Measurements from ENCODE around the gene DACH2.

Gene DACH2

DNA sequence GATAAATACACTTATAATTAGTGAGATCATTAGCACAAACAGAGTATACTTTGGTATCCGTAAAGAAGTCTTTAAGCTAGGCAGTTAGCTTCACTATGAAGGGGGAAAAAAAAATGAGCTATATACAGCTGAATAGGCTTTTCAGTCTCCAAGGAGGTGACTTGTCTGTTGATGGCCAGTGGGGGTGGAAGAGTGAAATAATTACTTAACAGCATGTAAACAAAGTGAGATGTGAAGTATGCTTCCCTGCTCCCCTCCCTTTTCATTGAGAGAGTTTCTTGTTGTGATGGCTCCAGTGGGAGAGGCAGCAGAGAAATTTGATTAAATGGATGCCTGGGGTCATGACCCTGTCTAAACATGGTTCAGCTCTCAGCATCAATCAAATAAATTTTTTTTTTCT is 180.9 kb downstream of the DACH2 start:
- Histone ChIP-seq H3K9me3 (ENCODE audit: control insufficient read depth, low read length) (no peaks in the 10 kb centered on the region), H3K4me3 (ENCODE audit: low read length) (no peak overlapping the region), H3K4me1 (ENCODE audit: control insufficient read depth, insufficient read depth, low read length) (no peaks in the 10 kb centered on the region), H3K27me3 (ENCODE audit: control insufficient read depth, insufficient read depth, low read length) (no peaks in the 10 kb centered on the region), H3K9ac (ENCODE audit: low read length) (no peak overlapping the region), H3K36me3 (ENCODE audit: control insufficient read depth, insufficient read depth, low read length) (no peaks in the 10 kb centered on the region)

DNA sequence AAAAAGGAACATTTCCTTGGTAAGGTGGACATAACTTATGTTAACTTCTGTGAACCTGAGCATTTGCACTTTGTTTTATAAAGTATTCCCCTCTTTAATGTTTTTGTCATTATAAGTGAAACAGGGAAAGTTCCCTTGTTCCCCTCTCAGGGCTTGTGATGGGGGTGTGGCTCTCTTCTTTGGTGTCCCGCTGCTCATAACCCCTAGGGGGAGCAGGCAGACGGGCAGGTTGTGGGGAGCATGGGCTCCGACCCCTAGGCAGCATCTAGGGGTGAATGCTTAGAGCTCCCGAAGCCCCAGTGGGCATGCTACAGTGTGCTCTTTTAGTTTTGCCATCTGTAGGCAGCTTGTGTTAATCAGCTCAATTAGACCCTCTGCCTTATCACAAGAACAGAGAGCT is 200.4 kb downstream of the DACH2 start:
- Histone ChIP-seq H3K9ac (ENCODE audit: low read length) (no peak overlapping the region), H3K36me3 (ENCODE audit: control insufficient read depth, insufficient read depth, low read length) (no peaks in the 10 kb centered on the region), H3K4me3 (ENCODE audit: low read length) (no peak overlapping the region), H3K9me3 (ENCODE audit: control insufficient read depth, low read length) (no peaks in the 10 kb centered on the region), H3K4me1 (ENCODE audit: control insufficient read depth, insufficient read depth, low read length) (no peaks in the 10 kb centered on the region), H3K27me3 (ENCODE audit: control insufficient read depth, insufficient read depth, low read length) (no peaks in the 10 kb centered on the region)

DNA sequence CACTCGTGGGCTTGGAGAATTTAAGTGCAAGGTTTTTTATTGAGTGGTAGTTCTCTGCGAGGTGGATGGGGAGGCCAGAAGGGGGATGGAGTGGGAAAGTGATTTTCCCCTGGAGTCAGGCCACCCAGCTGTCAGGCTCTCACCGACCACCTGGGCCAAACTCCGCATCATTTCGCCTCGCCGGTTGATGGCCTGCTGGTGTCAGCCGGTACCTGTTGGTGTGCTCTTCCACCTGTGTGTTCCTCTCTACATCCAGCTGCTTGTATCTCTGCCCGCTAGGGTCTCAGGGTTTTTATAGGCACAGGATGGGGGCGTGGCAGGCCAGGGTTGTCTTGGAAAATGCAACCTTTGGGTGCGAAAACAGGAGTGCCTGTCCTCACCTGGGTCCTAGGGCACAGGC is 200.9 kb downstream of the DACH2 start:
- no peak overlapping the region for H3K9ac ChIP-seq (ENCODE audit: low read length)
- no peaks in the 10 kb centered on the region for H3K27me3 ChIP-seq (ENCODE audit: control insufficient read depth, insufficient read depth, low read length)
- no peak overlapping the region for H3K4me3 ChIP-seq (ENCODE audit: low read length)
- no peaks in the 10 kb centered on the region for H3K4me1 ChIP-seq (ENCODE audit: control insufficient read depth, insufficient read depth, low read length)
- H3K9me3 ChIP-seq (ENCODE audit: control insufficient read depth, low read length), result no peaks in the 10 kb centered on the region
- H3K36me3 ChIP-seq (ENCODE audit: control insufficient read depth, insufficient read depth, low read length), result no peaks in the 10 kb centered on the region

- Histone ChIP-seq H3K4me3 (ENCODE audit: low read length) (no peak overlapping the region), H3K4me1 (ENCODE audit: control insufficient read depth, insufficient read depth, low read length) (no peaks in the 10 kb centered on the region), H3K36me3 (ENCODE audit: control insufficient read depth, insufficient read depth, low read length) (no peaks in the 10 kb centered on the region), H3K9ac (ENCODE audit: low read length) (no peak overlapping the region), H3K9me3 (ENCODE audit: control insufficient read depth, low read length) (no peaks in the 10 kb centered on the region), H3K27me3 (ENCODE audit: control insufficient read depth, insufficient read depth, low read length) (no peaks in the 10 kb centered on the region)
These were observed 221.8 kb downstream of the DACH2 start for GRCh38 chrX:86369847-86370630.

DNA sequence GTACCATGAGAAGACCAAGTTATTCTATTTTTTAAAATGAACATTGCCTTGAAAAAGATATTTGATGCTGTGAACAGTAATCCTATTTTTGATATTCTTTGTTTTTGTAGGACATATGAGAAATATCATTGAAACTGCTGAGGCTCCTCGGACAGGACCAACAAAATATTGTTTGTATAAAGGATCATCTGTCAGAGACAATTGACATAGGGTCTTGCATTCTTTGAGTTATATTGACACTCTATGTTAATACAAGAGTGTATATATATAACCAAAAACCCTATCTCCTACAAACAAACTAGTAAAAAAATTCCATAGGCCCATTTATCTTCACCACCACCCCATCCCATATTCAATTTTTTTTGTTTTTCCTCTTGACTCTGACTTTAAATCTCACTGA is 222.7 kb downstream of the DACH2 start:
- Histone ChIP-seq H3K4me3 (ENCODE audit: low read length) (no peak overlapping the region), H3K4me1 (ENCODE audit: control insufficient read depth, insufficient read depth, low read length) (no peaks in the 10 kb centered on the region), H3K27me3 (ENCODE audit: control insufficient read depth, insufficient read depth, low read length) (no peaks in the 10 kb centered on the region), H3K9ac (ENCODE audit: low read length) (no peak overlapping the region), H3K36me3 (ENCODE audit: control insufficient read depth, insufficient read depth, low read length) (no peaks in the 10 kb centered on the region), H3K9me3 (ENCODE audit: control insufficient read depth, low read length) (no peaks in the 10 kb centered on the region)

GRCh38 chrX:86379209-86379608 is 231.0 kb downstream of the DACH2 start:
- Histone ChIP-seq H3K9me3 (ENCODE audit: control insufficient read depth, low read length) (no peaks in the 10 kb centered on the region), H3K4me1 (ENCODE audit: control insufficient read depth, insufficient read depth, low read length) (no peaks in the 10 kb centered on the region), H3K36me3 (ENCODE audit: control insufficient read depth, insufficient read depth, low read length) (no peaks in the 10 kb centered on the region), H3K9ac (ENCODE audit: low read length) (no peak overlapping the region), H3K27me3 (ENCODE audit: control insufficient read depth, insufficient read depth, low read length) (no peaks in the 10 kb centered on the region), H3K4me3 (ENCODE audit: low read length) (no peak overlapping the region)

DNA sequence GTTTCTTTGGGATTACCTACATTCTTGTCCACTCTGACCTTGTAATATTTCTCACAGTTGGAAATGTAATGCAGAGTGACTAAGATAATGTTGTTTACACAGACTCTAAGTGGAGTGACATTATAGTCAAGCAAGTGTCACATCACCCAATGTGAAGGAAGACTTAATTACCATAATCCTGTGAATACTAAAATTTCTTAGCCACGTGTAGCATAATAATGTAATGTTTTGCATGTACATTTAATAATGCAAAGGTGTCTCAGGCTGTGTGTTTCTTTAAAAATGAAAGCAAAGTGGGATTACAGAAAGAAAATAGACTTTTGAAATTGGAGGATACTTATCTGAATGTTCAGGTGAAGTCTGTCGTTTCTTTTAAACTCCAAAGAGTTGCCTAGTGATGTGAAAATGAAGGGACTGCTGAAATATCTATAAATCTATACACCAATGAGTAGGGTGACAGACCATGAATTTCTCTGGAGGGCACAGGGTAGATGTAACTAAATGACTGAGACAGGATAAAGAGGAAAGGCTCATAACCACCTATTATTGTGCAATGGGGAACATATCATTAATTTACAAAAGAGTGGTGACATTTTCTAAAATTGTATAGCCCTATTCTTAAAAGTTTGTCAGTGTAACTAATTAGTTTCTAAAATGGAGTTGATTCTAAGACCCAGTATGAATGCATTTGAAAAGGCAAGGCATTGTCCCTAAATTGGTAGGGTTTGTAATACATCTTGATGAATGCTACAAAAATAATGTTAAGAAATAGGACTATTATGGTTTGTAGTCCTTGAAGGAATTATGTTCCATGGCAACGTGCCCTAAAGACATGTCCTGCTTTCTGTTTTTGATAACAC is 235.7 kb downstream of the DACH2 start:
- Histone ChIP-seq H3K9ac (ENCODE audit: low read length) (no peak overlapping the region), H3K36me3 (ENCODE audit: control insufficient read depth, insufficient read depth, low read length) (no peaks in the 10 kb centered on the region), H3K4me3 (ENCODE audit: low read length) (no peak overlapping the region), H3K9me3 (ENCODE audit: control insufficient read depth, low read length) (no peaks in the 10 kb centered on the region), H3K27me3 (ENCODE audit: control insufficient read depth, insufficient read depth, low read length) (no peaks in the 10 kb centered on the region), H3K4me1 (ENCODE audit: control insufficient read depth, insufficient read depth, low read length) (no peaks in the 10 kb centered on the region)

DNA sequence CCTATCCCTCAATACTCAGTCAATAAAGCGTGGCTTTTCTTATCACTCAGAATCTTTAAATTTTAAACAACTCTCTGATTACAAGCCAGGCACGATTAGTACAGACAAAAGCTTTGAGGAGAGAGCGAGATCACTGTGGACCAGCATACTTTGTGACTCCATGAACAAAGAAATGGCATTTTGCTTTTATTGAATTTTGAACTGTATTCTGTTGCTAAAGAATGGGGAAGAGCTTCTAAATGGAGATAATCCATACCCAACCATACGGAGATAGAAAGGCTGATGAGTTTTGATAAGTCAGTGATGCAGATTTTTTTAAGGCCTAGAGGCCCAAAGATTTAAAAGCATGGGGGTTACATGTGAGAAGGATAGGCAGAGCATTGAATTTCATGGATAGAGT is 259.1 kb downstream of the DACH2 start:
- Histone ChIP-seq H3K9ac (ENCODE audit: low read length) (no peak overlapping the region), H3K36me3 (ENCODE audit: control insufficient read depth, insufficient read depth, low read length) (no peaks in the 10 kb centered on the region), H3K4me3 (ENCODE audit: low read length) (no peak overlapping the region), H3K9me3 (ENCODE audit: control insufficient read depth, low read length) (no peaks in the 10 kb centered on the region), H3K4me1 (ENCODE audit: control insufficient read depth, insufficient read depth, low read length) (no peaks in the 10 kb centered on the region), H3K27me3 (ENCODE audit: control insufficient read depth, insufficient read depth, low read length) (no peaks in the 10 kb centered on the region)

DNA sequence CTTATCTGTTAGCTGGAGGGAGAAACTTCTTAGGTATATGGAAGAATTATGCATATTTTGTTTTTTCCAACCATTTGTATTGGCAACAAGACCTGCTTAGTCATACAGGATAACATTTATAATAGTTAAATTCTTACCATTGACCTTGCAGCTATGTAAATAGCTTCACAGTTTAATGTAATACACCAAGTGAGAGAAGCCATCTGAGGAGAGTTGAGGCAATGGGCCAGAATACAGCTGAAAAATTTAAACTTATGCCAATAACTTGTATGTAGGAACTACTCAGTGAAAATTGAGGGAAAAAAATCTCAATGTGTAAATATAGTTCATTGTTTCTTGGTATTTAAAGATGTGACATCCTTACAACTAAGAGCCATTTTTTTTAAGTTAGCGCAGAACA is 273.5 kb downstream of the DACH2 start:
- no peaks in the 10 kb centered on the region for H3K27me3 ChIP-seq (ENCODE audit: control insufficient read depth, insufficient read depth, low read length)
- H3K4me1 ChIP-seq (ENCODE audit: control insufficient read depth, insufficient read depth, low read length), result no peaks in the 10 kb centered on the region
- no peak overlapping the region for H3K4me3 ChIP-seq (ENCODE audit: low read length)
- no peak overlapping the region for H3K9ac ChIP-seq (ENCODE audit: low read length)
- H3K9me3 ChIP-seq (ENCODE audit: control insufficient read depth, low read length), result no peaks in the 10 kb centered on the region
- no peaks in the 10 kb centered on the region for H3K36me3 ChIP-seq (ENCODE audit: control insufficient read depth, insufficient read depth, low read length)

DNA sequence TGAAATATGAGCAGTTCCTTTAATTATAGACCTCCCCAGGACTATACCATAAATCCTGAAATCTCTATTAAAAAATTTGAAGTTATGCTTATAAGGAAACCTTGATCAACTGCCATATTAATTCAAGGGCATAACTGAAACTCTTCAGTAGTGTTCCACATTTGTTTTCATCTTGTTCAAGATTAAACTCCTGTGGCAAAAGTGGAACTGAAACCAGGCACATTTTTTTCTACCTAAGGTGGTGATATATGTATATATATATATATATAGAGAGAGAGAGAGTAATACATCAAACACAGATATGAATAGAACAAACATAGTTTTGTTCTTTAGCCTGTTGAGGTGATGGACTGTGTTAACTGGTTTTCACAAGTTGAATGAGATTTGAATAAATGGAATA is 287.9 kb downstream of the DACH2 start:
- Histone ChIP-seq H3K9me3 (ENCODE audit: control insufficient read depth, low read length) (no peaks in the 10 kb centered on the region), H3K36me3 (ENCODE audit: control insufficient read depth, insufficient read depth, low read length) (no peaks in the 10 kb centered on the region), H3K27me3 (ENCODE audit: control insufficient read depth, insufficient read depth, low read length) (no peaks in the 10 kb centered on the region), H3K4me3 (ENCODE audit: low read length) (no peak overlapping the region), H3K9ac (ENCODE audit: low read length) (no peak overlapping the region), H3K4me1 (ENCODE audit: control insufficient read depth, insufficient read depth, low read length) (no peaks in the 10 kb centered on the region)

DNA sequence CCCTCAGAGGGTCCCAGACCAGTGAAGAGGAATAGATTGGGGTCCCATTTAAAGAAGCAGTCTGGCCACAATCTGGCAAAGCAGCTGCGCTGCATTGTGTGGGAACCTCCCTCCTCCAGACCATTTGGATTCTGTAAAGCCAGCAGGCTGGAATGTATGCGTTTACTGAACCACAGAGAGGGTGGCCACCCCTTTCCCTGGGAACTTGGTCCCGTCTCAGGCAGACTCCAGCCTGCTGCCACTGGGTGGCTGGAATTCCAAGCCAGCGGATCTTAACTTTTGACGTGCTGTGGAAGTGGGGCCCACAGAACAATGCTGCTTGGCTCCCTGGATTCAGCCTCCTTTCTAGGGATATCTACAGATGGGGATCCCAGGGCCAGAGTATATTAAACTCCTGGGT is 307.2 kb downstream of the DACH2 start:
- no peaks in the 10 kb centered on the region for H3K36me3 ChIP-seq (ENCODE audit: control insufficient read depth, insufficient read depth, low read length)
- H3K4me1 ChIP-seq (ENCODE audit: control insufficient read depth, insufficient read depth, low read length), result no peaks in the 10 kb centered on the region
- H3K9ac ChIP-seq (ENCODE audit: low read length), result no peak overlapping the region
- no peaks in the 10 kb centered on the region for H3K9me3 ChIP-seq (ENCODE audit: control insufficient read depth, low read length)
- no peak overlapping the region for H3K4me3 ChIP-seq (ENCODE audit: low read length)
- H3K27me3 ChIP-seq (ENCODE audit: control insufficient read depth, insufficient read depth, low read length), result no peaks in the 10 kb centered on the region

- H3K4me1 ChIP-seq (ENCODE audit: control insufficient read depth, insufficient read depth, low read length), result no peaks in the 10 kb centered on the region
- H3K36me3 ChIP-seq (ENCODE audit: control insufficient read depth, insufficient read depth, low read length), result no peaks in the 10 kb centered on the region
- H3K9me3 ChIP-seq (ENCODE audit: control insufficient read depth, low read length), result no peaks in the 10 kb centered on the region
- H3K9ac ChIP-seq (ENCODE audit: low read length), result no peak overlapping the region
- no peak overlapping the region for H3K4me3 ChIP-seq (ENCODE audit: low read length)
- H3K27me3 ChIP-seq (ENCODE audit: control insufficient read depth, insufficient read depth, low read length), result no peaks in the 10 kb centered on the region
These were observed 312.5 kb downstream of the DACH2 start for GRCh38 chrX:86460760-86461159.

Data from mucosa of stomach (tissue), 1 donor.